OCI-LY1 (cell line): ENCODE data around the gene FBXO15.

ENCODE experiments used
- H2AFZ ChIP-seq: fragments of 200-600 bp; sonication (generic), shearing (Covaris generic); 2 replicates; pipeline ENCODE4 v1.6.0; 2014; ENCODE audit warnings: antibody characterized with exemption, mild to moderate bottlenecking, low read length
- H3F3A ChIP-seq: fragments of 200-600 bp; sonication (generic), shearing (Covaris generic); 2 replicates; pipeline ENCODE4 v1.6.0; 2014; ENCODE audit warnings: mild to moderate bottlenecking, antibody characterized with exemption, low read length, moderate library complexity; ENCODE audit not compliant: insufficient read depth
- H3K27ac ChIP-seq: fragments of 200-600 bp; sonication (generic); 2 replicates; pipeline ENCODE4 v1.5.1; 2014; ENCODE audit warnings: low read length, mixed run types, mild to moderate bottlenecking, low read depth; ENCODE audit not compliant: poor library complexity, severe bottlenecking
- H3K27me3 ChIP-seq: fragments of 200-600 bp; sonication (generic); 2 replicates; pipeline ENCODE4 v1.6.0; 2014; ENCODE audit warnings: antibody characterized with exemption, mild to moderate bottlenecking, low read length, moderate library complexity; ENCODE audit not compliant: insufficient read depth
- H3K36me3 ChIP-seq: fragments of 200-600 bp; sonication (generic); 2 replicates; pipeline ENCODE4 v1.6.1; 2014; ENCODE audit warnings: mild to moderate bottlenecking, antibody characterized with exemption, low read length, moderate library complexity, mixed read lengths; ENCODE audit not compliant: insufficient read depth
- H3K4me1 ChIP-seq: fragments of 200-600 bp; sonication (generic); 2 replicates; pipeline ENCODE4 v1.5.1; 2014; ENCODE audit warnings: mild to moderate bottlenecking, low read length, moderate library complexity; ENCODE audit not compliant: insufficient read depth, severe bottlenecking
- H3K4me2 ChIP-seq: fragments of 200-600 bp; sonication (generic), shearing (Covaris generic); 2 replicates; pipeline ENCODE4 v1.6.1; 2014; ENCODE audit warnings: low read length
- H3K4me3 ChIP-seq: fragments of 200-600 bp; sonication (generic); 2 replicates; pipeline ENCODE4 v1.5.1; 2014; ENCODE audit warnings: low read length, low read depth, mild to moderate bottlenecking, mixed read lengths; ENCODE audit not compliant: poor library complexity, severe bottlenecking
- H3K79me2 ChIP-seq: fragments of 200-600 bp; shearing (Covaris generic); 2 replicates; pipeline ENCODE4 v1.6.1; 2016; ENCODE audit warnings: mixed run types, low read length, mixed read lengths; ENCODE audit not compliant: insufficient read depth
- H3K9ac ChIP-seq: fragments of 200-600 bp; sonication (generic), shearing (Covaris generic); 2 replicates; pipeline ENCODE4 v1.6.1; 2014; ENCODE audit warnings: mild to moderate bottlenecking, low read length, mixed read lengths
- H3K9me2 ChIP-seq: fragments of 200-600 bp; sonication (generic), shearing (Covaris generic); 2 replicates; pipeline ENCODE4 v1.6.1; 2014; ENCODE audit warnings: low read depth, mild to moderate bottlenecking, low read length, mixed read lengths
- H3K9me3 ChIP-seq: fragments of 200-600 bp; shearing (Covaris generic); 2 replicates; pipeline ENCODE4 v1.6.1; 2014; ENCODE audit warnings: low read length, mixed read lengths
- H4K20me1 ChIP-seq: fragments of 200-600 bp; sonication (generic), shearing (Covaris generic); 2 replicates; pipeline ENCODE4 v1.6.0; 2016; ENCODE audit warnings: mild to moderate bottlenecking, low read length; ENCODE audit not compliant: insufficient read depth
- EZH2 ChIP-seq: fragments of 200-600 bp; sonication (generic), shearing (Covaris generic); IDR thresholded peaks from 2 replicates; pipeline ENCODE4 v1.8.0; 2017; ENCODE audit warnings: borderline replicate concordance, mixed run types, mild to moderate bottlenecking, antibody characterized with exemption, low read length, moderate library complexity, mixed read lengths
- TF ChIP-seq, protein P1 (sequence below): fragments of 200-600 bp; sonication (generic), shearing (Covaris generic); IDR thresholded peaks from 2 replicates; pipeline ENCODE4 v1.5.1; 2017; ENCODE audit warnings: mild to moderate bottlenecking, antibody characterized with exemption, low read length, moderate library complexity, mixed read lengths

The FBXO15 gene

DNA sequence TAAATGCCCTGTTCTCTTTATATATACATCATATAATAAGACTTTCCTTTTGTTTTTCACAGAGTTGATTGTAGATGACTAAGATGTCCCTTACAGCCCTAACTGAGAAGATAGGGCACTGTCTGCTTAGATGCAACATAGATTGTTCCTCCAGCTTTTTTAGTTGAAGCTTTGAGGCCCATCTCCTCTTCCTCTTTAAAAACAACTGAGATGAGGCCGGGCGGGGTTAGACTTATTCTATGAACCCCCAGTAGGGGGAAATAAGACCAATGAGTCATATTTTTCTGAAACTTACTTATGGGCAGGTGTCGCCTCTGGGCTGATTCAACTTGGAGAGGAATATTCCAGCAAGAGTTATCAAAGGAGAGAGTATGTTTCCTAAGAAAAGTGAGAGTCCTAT is 84.6 kb downstream of the FBXO15 start:
- Histone ChIP-seq H3K9me3 (no peaks in the 10 kb centered on the region), H3K9me2 (no peaks in the 10 kb centered on the region), H3K4me1 (peaks cover 47% of the 10 kb centered on the region), H3K4me2 (peak overlapping the region; percentile 15; the same call in 1 of the 2 replicates), H3K27ac (peak overlapping the region; percentile 73), H4K20me1 (no peaks in the 10 kb centered on the region), H3K36me3 (no peaks in the 10 kb centered on the region), H3F3A (no peaks in the 10 kb centered on the region), H3K9ac (no peak overlapping the region), H3K27me3 (no peaks in the 10 kb centered on the region), H2AFZ (no peak overlapping the region), H3K79me2 (no peaks in the 10 kb centered on the region), H3K4me3 (no peak overlapping the region)
- no peak for TF ChIP-seq EZH2
- TF ChIP-seq, protein P1, sequence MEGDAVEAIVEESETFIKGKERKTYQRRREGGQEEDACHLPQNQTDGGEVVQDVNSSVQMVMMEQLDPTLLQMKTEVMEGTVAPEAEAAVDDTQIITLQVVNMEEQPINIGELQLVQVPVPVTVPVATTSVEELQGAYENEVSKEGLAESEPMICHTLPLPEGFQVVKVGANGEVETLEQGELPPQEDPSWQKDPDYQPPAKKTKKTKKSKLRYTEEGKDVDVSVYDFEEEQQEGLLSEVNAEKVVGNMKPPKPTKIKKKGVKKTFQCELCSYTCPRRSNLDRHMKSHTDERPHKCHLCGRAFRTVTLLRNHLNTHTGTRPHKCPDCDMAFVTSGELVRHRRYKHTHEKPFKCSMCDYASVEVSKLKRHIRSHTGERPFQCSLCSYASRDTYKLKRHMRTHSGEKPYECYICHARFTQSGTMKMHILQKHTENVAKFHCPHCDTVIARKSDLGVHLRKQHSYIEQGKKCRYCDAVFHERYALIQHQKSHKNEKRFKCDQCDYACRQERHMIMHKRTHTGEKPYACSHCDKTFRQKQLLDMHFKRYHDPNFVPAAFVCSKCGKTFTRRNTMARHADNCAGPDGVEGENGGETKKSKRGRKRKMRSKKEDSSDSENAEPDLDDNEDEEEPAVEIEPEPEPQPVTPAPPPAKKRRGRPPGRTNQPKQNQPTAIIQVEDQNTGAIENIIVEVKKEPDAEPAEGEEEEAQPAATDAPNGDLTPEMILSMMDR, result peak; percentile 36

DNA sequence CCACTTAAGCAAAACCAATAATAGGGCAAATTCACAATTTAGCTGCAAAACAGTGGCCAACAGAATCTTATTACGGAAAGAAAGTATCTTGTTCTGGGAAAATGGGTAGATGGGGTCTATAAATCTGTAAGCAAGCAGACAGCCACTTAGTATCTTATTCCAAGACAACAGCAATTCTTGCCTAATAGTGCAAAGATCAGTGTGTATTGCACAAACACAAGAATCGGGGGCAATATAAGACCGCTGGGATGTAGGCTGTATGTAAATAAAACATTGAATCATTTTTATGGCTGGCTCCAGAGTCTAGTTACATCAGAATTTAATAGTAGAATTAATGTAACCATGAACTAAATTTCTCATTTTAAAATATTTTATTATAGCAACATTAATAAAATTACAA is 85.6 kb downstream of the FBXO15 start:
- H3K79me2 ChIP-seq, result no peaks in the 10 kb centered on the region
- H3K9ac ChIP-seq, result no peak overlapping the region
- H4K20me1 ChIP-seq, result no peaks in the 10 kb centered on the region
- H3K9me2 ChIP-seq, result no peaks in the 10 kb centered on the region
- H3K27ac ChIP-seq, result no peak overlapping the region
- H3K9me3 ChIP-seq, result no peaks in the 10 kb centered on the region
- no peak overlapping the region for H3K4me3 ChIP-seq
- H3K4me2 ChIP-seq, result no peak overlapping the region
- no peak overlapping the region for H2AFZ ChIP-seq
- H3F3A ChIP-seq, result no peaks in the 10 kb centered on the region
- TF ChIP-seq, protein P1, result no peak
- no peak for TF ChIP-seq EZH2
- H3K27me3 ChIP-seq, result no peaks in the 10 kb centered on the region
- peaks cover 47% of the 10 kb centered on the region for H3K4me1 ChIP-seq
- no peaks in the 10 kb centered on the region for H3K36me3 ChIP-seq

DNA sequence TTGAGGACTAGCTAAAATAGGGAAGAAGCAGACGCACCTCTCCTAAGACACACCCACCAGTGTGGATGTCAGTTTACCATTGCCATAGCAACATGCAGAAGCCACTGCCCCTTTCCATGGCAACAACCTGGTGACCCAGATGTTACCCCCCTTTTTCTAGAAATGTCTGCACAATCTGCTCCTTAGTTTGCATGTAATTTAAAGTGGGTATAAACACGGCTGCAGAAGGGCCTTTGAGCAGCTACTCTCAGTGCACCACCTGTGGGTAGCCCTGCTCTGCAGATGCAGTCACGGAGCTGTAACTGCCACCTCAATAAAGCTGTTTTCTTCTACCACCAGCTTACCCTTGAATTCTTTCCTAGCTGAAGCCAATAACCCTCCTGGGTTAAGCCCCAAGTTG is 87.1 kb downstream of the FBXO15 start:
- Histone ChIP-seq H4K20me1 (no peaks in the 10 kb centered on the region), H3K4me2 (no peak overlapping the region), H3K9ac (no peak overlapping the region), H2AFZ (no peak overlapping the region), H3K4me3 (no peak overlapping the region), H3K4me1 (peaks cover 37% of the 10 kb centered on the region), H3K27ac (peak overlapping the region; percentile 64), H3K36me3 (no peaks in the 10 kb centered on the region), H3K9me3 (no peaks in the 10 kb centered on the region), H3K9me2 (no peaks in the 10 kb centered on the region), H3K27me3 (no peaks in the 10 kb centered on the region), H3F3A (no peaks in the 10 kb centered on the region), H3K79me2 (no peaks in the 10 kb centered on the region)
- TF ChIP-seq EZH2, result no peak
- TF ChIP-seq, protein P1, result no peak
